ENCODE measurements around the gene TSEN15.

Gene TSEN15

DNA sequence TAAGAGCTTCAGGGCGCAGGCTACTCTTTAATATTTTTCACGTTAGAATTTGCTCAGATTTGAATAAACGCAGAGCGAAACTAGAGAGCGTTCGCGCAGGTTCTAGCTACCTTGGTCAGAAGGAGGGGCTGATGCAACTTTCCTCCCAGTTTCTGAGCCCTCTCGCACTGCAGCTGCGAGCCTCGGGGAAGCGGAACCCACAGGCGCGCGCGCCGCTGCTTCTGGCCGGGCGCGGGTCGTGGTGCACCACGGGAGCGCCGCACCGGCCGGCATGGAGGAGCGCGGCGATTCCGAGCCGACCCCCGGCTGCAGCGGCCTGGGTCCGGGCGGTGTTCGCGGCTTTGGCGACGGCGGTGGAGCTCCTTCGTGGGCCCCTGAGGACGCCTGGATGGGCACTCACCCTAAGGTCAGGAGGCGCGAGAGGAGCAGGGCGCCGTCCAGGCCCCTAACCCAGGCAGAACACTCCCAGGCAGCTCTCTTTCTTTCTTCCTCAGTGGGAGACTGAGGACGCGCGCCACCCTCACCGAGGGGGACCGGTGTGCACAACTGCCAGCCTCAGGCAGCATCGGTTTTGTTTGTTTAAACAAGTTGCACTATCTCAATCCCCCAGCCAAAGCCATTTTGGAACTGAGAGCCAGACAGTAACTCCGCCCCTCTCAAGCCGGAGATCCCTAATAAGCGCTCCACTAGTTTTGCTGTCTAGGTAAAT is at the start of gene TSEN15:
TSS of gene TSEN15 (plus strand) at position 246 of the 709 bp plus-strand sequence. CDS start at position 272, 26 bp downstream.
- in situ Hi-C loops (cut with MboI; ENCODE audit: low pct_unique_long_range_greater_than_20kb, low sequenced_read_pairs), result no loop called here
- DNase-seq, result peak; percentile 85

DNA sequence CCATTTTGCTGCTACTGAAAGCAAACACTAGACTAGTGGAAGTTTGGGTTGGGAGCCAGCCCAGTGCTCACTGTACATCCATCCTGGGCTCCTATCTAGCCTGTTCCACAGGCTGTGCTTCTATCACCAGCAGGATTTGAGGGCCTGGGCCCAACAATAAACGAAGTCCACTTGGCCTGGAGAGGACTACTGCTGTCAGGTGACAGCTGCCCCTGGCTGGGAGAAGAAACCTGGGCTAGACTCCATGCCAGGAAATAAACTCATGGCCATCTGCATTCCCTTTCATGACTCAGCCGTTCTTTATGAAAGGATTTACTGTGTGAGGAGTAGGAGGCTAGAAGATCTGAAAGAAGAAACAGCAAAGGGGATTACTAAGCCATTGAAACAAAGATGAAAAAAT is 49.5 kb upstream of the TSEN15 start:
- in situ Hi-C loops (cut with MboI; ENCODE audit: low pct_unique_long_range_greater_than_20kb, low sequenced_read_pairs), result no loop called here
- DNase-seq, result no peak

- DNase-seq, result no peak
- in situ Hi-C loops (cut with MboI; ENCODE audit: low pct_unique_long_range_greater_than_20kb, low sequenced_read_pairs), result no loop called here
Observed at GRCh38 chr1:184004935-184005334, 46.6 kb upstream of the TSEN15 start.

- in situ Hi-C loops (cut with MboI; ENCODE audit: low pct_unique_long_range_greater_than_20kb, low sequenced_read_pairs), result no loop called here
Observed at GRCh38 chr1:184005506-184005905, 46.0 kb upstream of the TSEN15 start.

DNA sequence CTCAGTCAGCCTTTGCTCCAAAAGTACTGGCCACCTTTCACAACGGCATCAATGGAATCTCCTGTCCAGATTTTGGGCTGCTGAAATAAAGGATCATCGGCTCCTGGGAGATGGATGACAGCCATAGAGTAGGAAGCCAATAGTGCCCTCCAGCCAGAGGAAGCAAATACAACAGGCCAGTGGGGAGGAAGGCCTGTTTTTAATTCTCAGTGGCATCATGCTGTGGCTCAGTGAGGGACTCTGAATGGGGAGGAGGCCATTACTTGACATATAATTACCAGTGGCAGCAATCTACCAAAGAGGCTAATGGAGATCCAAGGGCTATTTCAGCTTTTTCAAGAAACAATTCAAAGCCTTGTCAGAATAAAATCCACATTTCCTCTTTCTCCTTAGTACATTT is 40.7 kb upstream of the TSEN15 start:
- DNase-seq, result no peak
- in situ Hi-C loops (cut with MboI; ENCODE audit: low pct_unique_long_range_greater_than_20kb, low sequenced_read_pairs), result no loop called here

More at GRCh38 chr1:184005506-184005905, 46.0 kb upstream of the TSEN15 start:
- no peak for DNase-seq

- in situ Hi-C loops (cut with MboI; ENCODE audit: low pct_unique_long_range_greater_than_20kb, low sequenced_read_pairs), result no loop called here
- no peak for DNase-seq
Observed at GRCh38 chr1:184012187-184012586, 39.3 kb upstream of the TSEN15 start.

DNA sequence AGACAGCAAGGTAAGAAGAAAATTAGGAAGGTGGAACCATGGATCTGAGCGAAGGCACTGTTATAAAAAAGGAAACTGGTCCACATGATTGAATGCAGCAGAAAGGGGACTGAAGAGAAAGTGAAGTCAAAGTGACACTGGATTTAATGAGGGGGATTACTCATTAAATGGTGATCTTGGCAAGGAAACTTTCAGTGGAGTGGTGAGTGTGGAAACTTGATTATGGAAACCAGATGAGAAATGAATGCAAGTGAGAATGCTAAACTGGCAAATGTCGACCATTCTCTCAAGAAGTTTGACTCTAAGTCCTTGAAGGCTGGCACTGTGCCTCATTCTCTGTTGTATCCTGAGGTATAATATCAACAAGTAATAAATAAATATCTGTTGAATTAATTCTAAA is 37.3 kb upstream of the TSEN15 start:
- no peak for DNase-seq
- in situ Hi-C loops (cut with MboI; ENCODE audit: low pct_unique_long_range_greater_than_20kb, low sequenced_read_pairs), result no loop called here

- no peak for DNase-seq
- in situ Hi-C loops (cut with MboI; ENCODE audit: low pct_unique_long_range_greater_than_20kb, low sequenced_read_pairs), result no loop called here
Observed at GRCh38 chr1:184016169-184016568, 35.4 kb upstream of the TSEN15 start.

DNA sequence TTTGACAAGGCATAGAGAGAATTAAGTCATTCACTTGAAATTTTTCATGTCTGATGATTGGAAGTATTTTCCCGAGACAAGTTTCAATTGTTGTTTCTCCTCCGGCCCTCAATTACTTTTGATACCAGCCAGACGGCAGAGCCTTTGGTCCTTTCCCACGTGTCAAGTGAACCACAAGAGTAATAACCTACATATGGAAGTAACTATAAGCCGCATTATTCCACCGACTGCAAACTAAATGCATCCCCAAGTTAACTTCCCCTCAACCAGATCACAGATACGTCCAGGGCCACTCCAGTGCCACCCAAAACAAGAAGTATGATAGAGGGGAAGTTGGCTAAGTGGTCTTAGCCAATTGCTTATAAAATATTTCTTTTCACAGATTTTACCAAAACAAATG is 34.2 kb upstream of the TSEN15 start:
- DNase-seq, result no peak
- in situ Hi-C loops (cut with MboI; ENCODE audit: low pct_unique_long_range_greater_than_20kb, low sequenced_read_pairs), result no loop called here

GRCh38 chr1:184018622-184019021 is 32.9 kb upstream of the TSEN15 start:
- no peak for DNase-seq
- in situ Hi-C loops (cut with MboI; ENCODE audit: low pct_unique_long_range_greater_than_20kb, low sequenced_read_pairs), result no loop called here

DNA sequence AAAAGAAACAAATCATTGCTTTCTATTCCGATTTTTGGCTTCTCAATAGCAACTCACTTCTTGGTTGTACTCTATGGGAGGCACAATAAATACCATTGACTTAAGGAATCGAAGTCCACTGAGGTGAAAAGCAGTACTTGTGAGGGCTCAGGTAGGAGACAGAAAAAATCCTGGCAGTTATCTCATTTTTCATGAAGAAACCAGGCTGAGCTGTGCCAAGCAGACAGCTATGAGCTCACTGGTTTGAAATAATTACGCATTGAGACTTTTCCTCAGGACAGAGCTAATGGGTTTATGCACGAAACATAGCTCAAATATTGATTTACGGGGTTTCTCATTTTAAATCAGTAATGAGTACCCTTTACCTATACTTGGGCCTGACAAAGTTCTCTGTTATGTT is 32.5 kb upstream of the TSEN15 start:
- DNase-seq, result no peak
- in situ Hi-C loops (cut with MboI; ENCODE audit: low pct_unique_long_range_greater_than_20kb, low sequenced_read_pairs), result no loop called here

- no peak for DNase-seq
- in situ Hi-C loops (cut with MboI; ENCODE audit: low pct_unique_long_range_greater_than_20kb, low sequenced_read_pairs), result no loop called here
Observed at GRCh38 chr1:184019506-184019905, 32.0 kb upstream of the TSEN15 start.

DNA sequence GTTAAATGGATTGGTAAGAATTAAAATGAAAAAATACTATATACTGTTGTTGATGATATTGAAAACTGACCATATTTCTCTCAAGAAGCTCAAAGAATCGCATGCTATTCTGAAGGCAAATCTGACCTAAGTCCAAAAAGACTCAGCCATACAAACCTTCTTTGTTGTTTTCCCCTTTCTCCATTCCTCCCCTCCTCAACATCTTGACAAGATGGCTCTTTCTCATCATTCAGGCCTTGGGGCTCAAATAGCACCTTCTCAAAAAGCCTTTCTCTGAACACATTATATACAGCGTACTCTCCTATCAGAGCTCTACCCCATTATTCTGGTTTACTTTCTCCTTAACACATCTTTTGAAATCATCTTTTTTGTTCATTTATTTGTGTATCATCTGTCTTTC is 31.2 kb upstream of the TSEN15 start:
- no peak for DNase-seq
- in situ Hi-C loops (cut with MboI; ENCODE audit: low pct_unique_long_range_greater_than_20kb, low sequenced_read_pairs), result no loop called here

DNA sequence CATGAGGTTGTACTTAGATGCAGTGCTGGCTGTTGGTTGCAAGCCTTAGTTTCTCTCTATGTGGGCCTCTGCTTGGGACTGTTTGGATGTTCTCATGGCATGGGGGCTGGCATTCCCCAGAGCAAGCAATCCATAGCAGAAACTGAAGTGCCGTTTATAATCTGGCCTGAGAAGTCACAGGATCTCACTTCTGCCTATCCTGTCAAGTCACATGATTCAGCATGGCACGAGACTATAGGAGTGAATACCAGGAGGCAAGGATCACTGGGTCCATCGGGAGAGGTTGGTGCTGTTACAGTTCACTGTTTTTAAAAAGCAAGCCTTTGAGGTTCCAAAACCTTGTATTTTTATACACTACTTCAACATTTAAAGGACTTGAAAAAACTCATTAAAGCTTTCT is 30.7 kb upstream of the TSEN15 start:
- DNase-seq, result no peak
- in situ Hi-C loops (cut with MboI; ENCODE audit: low pct_unique_long_range_greater_than_20kb, low sequenced_read_pairs), result no loop called here

DNA sequence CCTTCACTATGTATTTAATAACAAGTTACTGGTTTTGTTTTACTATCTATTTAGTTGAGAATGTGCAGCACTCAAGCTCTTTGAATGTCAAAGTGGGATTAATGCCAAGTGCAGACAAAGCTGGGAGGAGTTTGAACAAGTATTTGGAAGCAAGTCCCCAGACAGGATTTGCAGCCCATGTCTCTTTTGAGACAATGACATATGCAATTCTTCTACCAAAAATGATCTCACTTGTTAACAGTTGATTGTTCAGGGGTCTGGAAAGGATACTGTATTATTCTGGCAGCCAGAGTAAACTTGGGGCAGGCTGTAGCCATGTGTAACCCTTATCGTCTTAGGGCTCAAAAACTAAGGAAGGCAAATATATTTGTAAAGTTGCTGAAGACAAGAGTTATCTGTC is 29.8 kb upstream of the TSEN15 start:
- no peak for DNase-seq
- in situ Hi-C loops (cut with MboI; ENCODE audit: low pct_unique_long_range_greater_than_20kb, low sequenced_read_pairs), result no loop called here

GRCh38 chr1:184022668-184023067 is 28.9 kb upstream of the TSEN15 start:
- DNase-seq, result no peak
- in situ Hi-C loops (cut with MboI; ENCODE audit: low pct_unique_long_range_greater_than_20kb, low sequenced_read_pairs), result no loop called here

GRCh38 chr1:184023171-184023570 is 28.4 kb upstream of the TSEN15 start:
- no peak for DNase-seq
- in situ Hi-C loops (cut with MboI; ENCODE audit: low pct_unique_long_range_greater_than_20kb, low sequenced_read_pairs), result no loop called here

DNA sequence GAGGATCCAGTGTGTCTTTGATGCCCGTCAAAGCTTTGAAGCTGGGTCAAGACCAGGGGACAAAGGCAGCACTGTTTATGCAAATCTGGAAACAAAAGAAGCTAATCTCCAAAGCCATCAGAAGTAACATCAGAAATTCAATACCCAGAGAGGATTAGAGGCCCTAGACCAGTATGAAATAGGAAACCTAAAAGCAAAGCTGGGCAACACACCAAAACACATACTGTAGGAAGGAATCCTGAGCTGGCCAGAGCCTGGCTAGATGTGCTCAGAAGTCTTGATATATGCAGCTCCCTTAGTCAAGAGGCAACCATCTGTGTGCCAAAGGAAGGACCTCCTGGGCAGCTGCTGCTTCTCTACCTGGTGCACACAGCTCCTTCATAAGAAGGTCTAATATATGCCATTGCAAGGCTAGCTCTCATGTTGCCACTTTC is 26.3 kb upstream of the TSEN15 start:
- in situ Hi-C loops (cut with MboI; ENCODE audit: low pct_unique_long_range_greater_than_20kb, low sequenced_read_pairs), result no loop called here
- DNase-seq, result no peak

- in situ Hi-C loops (cut with MboI; ENCODE audit: low pct_unique_long_range_greater_than_20kb, low sequenced_read_pairs), result no loop called here
- DNase-seq, result no peak
Observed at GRCh38 chr1:184027826-184028695, 23.5 kb upstream of the TSEN15 start.

DNA sequence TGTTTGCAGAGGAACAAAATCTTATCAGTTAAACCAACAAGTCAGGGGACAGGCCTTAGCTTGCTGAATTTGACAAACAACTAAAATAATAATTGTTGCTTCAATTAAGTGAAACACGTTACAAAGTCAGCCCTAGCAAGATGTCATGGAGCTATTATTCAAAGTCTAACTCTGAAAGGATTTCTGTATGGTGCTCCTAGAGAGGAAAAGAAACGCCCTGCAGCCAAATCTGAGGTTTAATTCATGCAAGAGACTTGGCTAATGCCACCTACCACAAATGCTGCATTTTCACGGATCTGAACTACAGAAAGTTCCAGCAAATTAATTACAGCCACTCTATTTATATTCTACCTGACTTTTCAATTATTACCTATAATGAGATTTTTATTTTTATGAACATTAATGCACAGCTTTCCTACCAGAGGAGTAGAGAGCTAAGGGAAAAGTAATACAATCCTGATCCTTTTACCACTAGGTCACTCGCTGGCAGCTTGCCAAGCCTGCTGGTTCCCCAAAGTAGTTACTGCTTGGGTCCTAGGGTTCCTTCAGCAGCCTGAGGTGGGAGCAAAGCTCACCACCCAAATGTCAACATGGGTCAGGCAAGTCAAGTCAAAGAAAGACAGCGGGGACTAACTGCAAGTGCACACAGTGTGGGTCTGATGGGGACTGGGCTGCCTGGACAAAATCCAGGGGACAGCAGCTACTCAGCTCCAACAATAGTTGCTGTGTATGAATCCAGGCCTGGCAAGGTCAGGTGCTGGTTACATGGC is 22.5 kb upstream of the TSEN15 start:
- in situ Hi-C loops (cut with MboI; ENCODE audit: low pct_unique_long_range_greater_than_20kb, low sequenced_read_pairs), result no loop called here
- no peak for DNase-seq

Data from KBM-7 (cell line).